Immature natural killer cell (primary cell): ENCODE data around the gene DRGX. TPM values are rescaled to one million over a fixed set of nuclear protein-coding genes. Genes with fewer than 3 reads are reported as not detected.

Source experiments
- DNase-seq, 3 donors: peaks; one replicate each; pipeline ENCODE4 v3.0.0; 2022; ENCODE audit warnings: mixed read lengths in 1 of 3
- H3K27ac Mint-ChIP-seq, 6 donors: one replicate each; pipeline ENCODE4 v1.8.0; 2020; ENCODE audit warnings: mixed read lengths in 6 of 6, mild to moderate bottlenecking in 5 of 6, inconsistent platforms in 4 of 6, moderate library complexity in 3 of 6
- H3K27me3 Mint-ChIP-seq, 3 donors: one replicate each; pipeline ENCODE4 v1.8.0; 2020 to 2021; ENCODE audit warnings: low read depth in 3 of 3, mild to moderate bottlenecking in 3 of 3, mixed read lengths in 3 of 3, moderate library complexity in 3 of 3, inconsistent platforms in 1 of 3
- H3K36me3 Mint-ChIP-seq, 3 donors: one replicate each; pipeline ENCODE4 v1.8.0; 2020; ENCODE audit warnings: mixed read lengths in 3 of 3, inconsistent platforms in 2 of 3, mild to moderate bottlenecking in 2 of 3
- H3K4me1 Mint-ChIP-seq, 2 donors: one replicate each; pipeline ENCODE4 v1.8.0; 2020; ENCODE audit warnings: inconsistent platforms in 2 of 2, mild to moderate bottlenecking in 2 of 2, mixed read lengths in 2 of 2, moderate library complexity in 1 of 2
- H3K4me3 Mint-ChIP-seq, 5 donors: one replicate each; pipeline ENCODE4 v1.8.0; 2020; ENCODE audit warnings: mild to moderate bottlenecking in 5 of 5, mixed read lengths in 5 of 5, inconsistent platforms in 3 of 5, moderate library complexity in 3 of 5
- H3K9me3 Mint-ChIP-seq, 6 donors: one replicate each; pipeline ENCODE4 v1.8.0; 2020; ENCODE audit warnings: mild to moderate bottlenecking in 6 of 6, mixed read lengths in 6 of 6, inconsistent platforms in 4 of 6, moderate library complexity in 3 of 6
- polyA plus RNA-seq, 3 donors: library from polyadenylated mRNA; unstranded; fragments of 300-500 nt; fragmentation: Illumina TruSeq; gene quantifications; one replicate each; pipeline ENCODE4 v1.2.3, GENCODE V29; 2021

The DRGX gene
- polyA plus RNA-seq, 3 donors from 2014 or later: not detected

- DNase-seq: no peak
These were observed 66.8 kb downstream of the DRGX start for GRCh38 chr10:49329146-49329505.

GRCh38 chr10:49328401-49329145 is 67.3 kb downstream of the DRGX start:
- Mint-ChIP-seq H3K4me1 (no peaks in the 10 kb centered on the region), H3K4me3 (no peak overlapping the region), H3K27ac (no peak overlapping the region), H3K27me3 (peaks cover 0 to 4% (median under 1%) of the 10 kb centered on the region in 3 donors), H3K9me3 (no peaks in the 10 kb centered on the region), H3K36me3 (peaks cover 0 to 3% (median 0%) of the 10 kb centered on the region in 3 donors)
- DNase-seq: no peak

More at GRCh38 chr10:49329146-49329505, 66.8 kb downstream of the DRGX start:
- Mint-ChIP-seq H3K4me1 (peaks cover 0 to under 1% of the 10 kb centered on the region in 2 donors), H3K9me3 (no peaks in the 10 kb centered on the region), H3K36me3 (peaks cover 0 to 3% (median 3%) of the 10 kb centered on the region in 3 donors), H3K27me3 (peaks cover 0 to 5% (median 3%) of the 10 kb centered on the region in 3 donors), H3K4me3 (no peak overlapping the region), H3K27ac (no peak overlapping the region)

GRCh38 chr10:49327036-49327813 is 68.7 kb downstream of the DRGX start:
- Mint-ChIP-seq H3K36me3 (peaks cover 0 to 3% (median 0%) of the 10 kb centered on the region in 3 donors), H3K4me1 (no peaks in the 10 kb centered on the region), H3K9me3 (no peaks in the 10 kb centered on the region), H3K27ac (peak overlapping the region in 1 of 6 donors; percentile 40), H3K4me3 (peak overlapping the region in 1 of 5 donors; percentile 33), H3K27me3 (peaks cover 0 to 6% (median 0%) of the 10 kb centered on the region in 3 donors)
- no peak for DNase-seq

- Mint-ChIP-seq H3K27me3 (peaks cover 0 to 2% (median 0%) of the 10 kb centered on the region in 3 donors), H3K4me1 (no peaks in the 10 kb centered on the region), H3K27ac (no peak overlapping the region), H3K9me3 (no peaks in the 10 kb centered on the region), H3K4me3 (no peak overlapping the region), H3K36me3 (peaks cover 0 to 3% (median 0%) of the 10 kb centered on the region in 3 donors)
- DNase-seq: no peak
These were observed 69.7 kb downstream of the DRGX start for GRCh38 chr10:49325916-49326783.

GRCh38 chr10:49325131-49325915 is 70.6 kb downstream of the DRGX start:
- H3K27ac Mint-ChIP-seq: no peak overlapping the region
- no peaks in the 10 kb centered on the region for H3K9me3 Mint-ChIP-seq
- H3K4me3 Mint-ChIP-seq: no peak overlapping the region
- DNase-seq: no peak
- peaks cover 0 to 2% (median 0%) of the 10 kb centered on the region in 3 donors for H3K27me3 Mint-ChIP-seq
- no peaks in the 10 kb centered on the region for H3K4me1 Mint-ChIP-seq
- H3K36me3 Mint-ChIP-seq: no peaks in the 10 kb centered on the region

GRCh38 chr10:49324711-49325110 is 71.2 kb downstream of the DRGX start:
- no peaks in the 10 kb centered on the region for H3K9me3 Mint-ChIP-seq
- H3K36me3 Mint-ChIP-seq: no peaks in the 10 kb centered on the region
- no peaks in the 10 kb centered on the region for H3K4me1 Mint-ChIP-seq
- H3K27me3 Mint-ChIP-seq: peaks cover 0 to 2% (median 0%) of the 10 kb centered on the region in 3 donors
- H3K4me3 Mint-ChIP-seq: no peak overlapping the region
- no peak for DNase-seq
- no peak overlapping the region for H3K27ac Mint-ChIP-seq

- H3K36me3 Mint-ChIP-seq: no peaks in the 10 kb centered on the region
- peaks cover 0 to 2% (median 2%) of the 10 kb centered on the region in 3 donors for H3K27me3 Mint-ChIP-seq
- no peak overlapping the region for H3K27ac Mint-ChIP-seq
- DNase-seq: no peak
- H3K9me3 Mint-ChIP-seq: no peaks in the 10 kb centered on the region
- no peak overlapping the region for H3K4me3 Mint-ChIP-seq
- no peaks in the 10 kb centered on the region for H3K4me1 Mint-ChIP-seq
These were observed 72.0 kb downstream of the DRGX start for GRCh38 chr10:49323896-49324270.

GRCh38 chr10:49323171-49323895 is 72.6 kb downstream of the DRGX start:
- no peak overlapping the region for H3K4me3 Mint-ChIP-seq

GRCh38 chr10:49322371-49323170 is 73.3 kb downstream of the DRGX start:
- Mint-ChIP-seq H3K36me3 (no peaks in the 10 kb centered on the region), H3K27ac (no peak overlapping the region), H3K27me3 (peaks cover 0 to 5% (median 2%) of the 10 kb centered on the region in 3 donors), H3K9me3 (no peaks in the 10 kb centered on the region), H3K4me1 (no peaks in the 10 kb centered on the region), H3K4me3 (no peak overlapping the region)
- no peak for DNase-seq

More at GRCh38 chr10:49323171-49323895, 72.6 kb downstream of the DRGX start:
- no peak for DNase-seq
- Mint-ChIP-seq H3K4me1 (no peaks in the 10 kb centered on the region), H3K27ac (no peak overlapping the region), H3K36me3 (no peaks in the 10 kb centered on the region), H3K27me3 (peaks cover 0 to 5% (median 2%) of the 10 kb centered on the region in 3 donors), H3K9me3 (no peaks in the 10 kb centered on the region)

GRCh38 chr10:49321021-49321420 is 74.9 kb downstream of the DRGX start:
- no peaks in the 10 kb centered on the region for H3K4me1 Mint-ChIP-seq
- no peaks in the 10 kb centered on the region for H3K36me3 Mint-ChIP-seq
- no peak overlapping the region for H3K27ac Mint-ChIP-seq

GRCh38 chr10:49320191-49320590 is 75.7 kb downstream of the DRGX start:
- no peaks in the 10 kb centered on the region for H3K4me1 Mint-ChIP-seq
- H3K36me3 Mint-ChIP-seq: no peaks in the 10 kb centered on the region
- DNase-seq: no peak
- H3K27me3 Mint-ChIP-seq: peaks cover 0 to 5% (median 2%) of the 10 kb centered on the region in 3 donors
- no peak overlapping the region for H3K4me3 Mint-ChIP-seq
- H3K9me3 Mint-ChIP-seq: no peaks in the 10 kb centered on the region
- H3K27ac Mint-ChIP-seq: no peak overlapping the region

More at GRCh38 chr10:49321021-49321420, 74.9 kb downstream of the DRGX start:
- Mint-ChIP-seq H3K9me3 (no peaks in the 10 kb centered on the region), H3K27me3 (peaks cover 0 to 5% (median 2%) of the 10 kb centered on the region in 3 donors), H3K4me3 (no peak overlapping the region)
- DNase-seq: no peak

GRCh38 chr10:49319206-49319605 is 76.7 kb downstream of the DRGX start:
- H3K9me3 Mint-ChIP-seq: no peaks in the 10 kb centered on the region
- peaks cover 0 to 7% (median 2%) of the 10 kb centered on the region in 3 donors for H3K27me3 Mint-ChIP-seq
- no peak for DNase-seq
- no peaks in the 10 kb centered on the region for H3K4me1 Mint-ChIP-seq
- H3K27ac Mint-ChIP-seq: no peak overlapping the region
- no peaks in the 10 kb centered on the region for H3K36me3 Mint-ChIP-seq
- H3K4me3 Mint-ChIP-seq: no peak overlapping the region
